Measurements from ENCODE around the gene CYRIA.

The CYRIA gene

GRCh38 chr2:16683576-16683975 is 17.9 kb upstream of the CYRIA start:
- FAIRE-seq (no peak), DNase-seq (ENCODE audit: insufficient read length, low spot score) (no peak)
- no peak for TF ChIP-seq CTCF (IDR thresholded peaks at IDR 0.05; ENCODE audit: insufficient read depth, missing control alignments)

DNA sequence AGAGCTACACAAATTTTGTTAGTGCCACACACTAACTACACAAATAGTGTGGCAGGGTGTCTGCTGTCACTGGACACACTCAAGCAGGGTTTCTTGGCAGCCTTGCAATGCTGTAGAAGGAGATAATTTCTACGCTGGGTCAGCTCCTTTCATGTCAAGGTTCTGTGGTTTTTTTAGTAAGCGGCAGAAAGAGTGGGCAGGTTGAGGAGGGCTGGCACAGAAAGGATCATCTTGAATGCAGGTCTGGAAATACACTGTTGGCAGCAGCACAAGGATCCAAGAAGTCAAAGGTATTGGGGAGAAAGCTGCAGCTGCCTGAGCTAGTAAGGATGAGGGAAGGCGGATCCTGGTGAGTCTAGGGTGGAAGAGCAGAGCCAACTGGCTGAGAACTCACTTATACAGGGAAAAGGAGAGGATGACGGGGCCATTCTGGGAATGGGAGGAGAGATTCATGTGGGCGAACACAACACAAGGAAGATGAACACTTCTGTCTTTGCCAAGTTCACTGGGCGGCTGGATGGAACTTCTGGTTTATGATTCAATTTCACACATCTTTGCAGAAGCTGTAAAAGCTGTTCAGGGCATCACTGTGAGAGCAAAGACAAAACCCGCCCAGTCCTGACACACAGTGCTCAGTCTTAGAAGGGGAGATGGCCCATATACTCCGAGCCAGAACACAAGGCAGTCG is 16.9 kb upstream of the CYRIA start:
- FAIRE-seq: no peak
- no peak for TF ChIP-seq CTCF (IDR thresholded peaks at IDR 0.05; ENCODE audit: insufficient read depth, missing control alignments)

DNA sequence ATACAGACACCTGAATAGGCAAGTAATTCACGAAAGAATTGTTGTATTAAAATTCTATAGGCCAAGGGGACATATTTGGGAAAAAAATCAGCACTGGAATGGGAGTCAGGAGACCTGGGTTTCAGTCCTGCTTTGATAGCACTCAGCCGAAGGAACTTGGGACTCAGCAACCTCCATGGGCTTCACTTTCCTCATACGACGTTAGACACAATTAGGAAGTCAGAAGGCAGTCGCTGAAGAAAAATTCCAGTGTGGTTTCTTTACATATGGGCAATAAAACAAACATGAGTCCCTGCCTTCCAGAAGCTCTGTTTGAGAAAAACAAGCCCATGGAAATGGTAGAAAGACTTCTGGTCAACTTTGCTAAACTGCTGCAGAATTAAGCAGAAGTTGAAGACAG is 15.1 kb upstream of the CYRIA start:
- DNase-seq (ENCODE audit: insufficient read length, low spot score) (no peak), FAIRE-seq (no peak)
- TF ChIP-seq CTCF (IDR thresholded peaks at IDR 0.05; ENCODE audit: insufficient read depth, missing control alignments): no peak

More for the DNA sequence above, 16.9 kb upstream of the CYRIA start:
- DNase-seq (ENCODE audit: insufficient read length, low spot score): no peak

- no peak for FAIRE-seq
- DNase-seq (ENCODE audit: insufficient read length, low spot score): no peak
These were observed 14.7 kb upstream of the CYRIA start for GRCh38 chr2:16680304-16680703.

GRCh38 chr2:16678964-16679363 is 13.3 kb upstream of the CYRIA start:
- no peak for FAIRE-seq
- no peak for TF ChIP-seq CTCF (IDR thresholded peaks at IDR 0.05; ENCODE audit: insufficient read depth, missing control alignments)

More at GRCh38 chr2:16680304-16680703, 14.7 kb upstream of the CYRIA start:
- TF ChIP-seq CTCF (IDR thresholded peaks at IDR 0.05; ENCODE audit: insufficient read depth, missing control alignments): no peak

GRCh38 chr2:16677875-16678274 is 12.2 kb upstream of the CYRIA start:
- TF ChIP-seq CTCF (IDR thresholded peaks at IDR 0.05; ENCODE audit: insufficient read depth, missing control alignments): no peak
- FAIRE-seq (no peak), DNase-seq (ENCODE audit: insufficient read length, low spot score) (no peak)

More at GRCh38 chr2:16678964-16679363, 13.3 kb upstream of the CYRIA start:
- no peak for DNase-seq (ENCODE audit: insufficient read length, low spot score)

GRCh38 chr2:16675781-16676180 is 10.1 kb upstream of the CYRIA start:
- DNase-seq (ENCODE audit: insufficient read length, low spot score) (no peak), FAIRE-seq (no peak)
- no peak for TF ChIP-seq CTCF (IDR thresholded peaks at IDR 0.05; ENCODE audit: insufficient read depth, missing control alignments)
